K562 (cell line): ENCODE measurements around the gene KIR3DL1. TPM values are rescaled to one million over a fixed set of nuclear protein-coding genes. Genes with fewer than 3 reads are reported as not detected.

Experiments
- ATAC-seq: fragments of 200-7000 bp; cut with Tn5 transposase; 3 replicates; pipeline ENCODE4 v1.9.1; 2020; ENCODE audit warnings: moderate library complexity
- BruUV-seq: library from RNA; stranded (reverse); fragments of 400-500 nt; replicated peaks from 2 replicates; lab custom pipeline; 2021; lab: Mats Ljungman, UMichigan
- CTCF ChIA-PET: fragments of 300-600 bp; formaldehyde crosslinking; extraction: SDS; loops from one replicate; lab custom pipeline; 2021; ENCODE audit warnings: low intra/inter-chr PET ratio; lab: Yijun Ruan, JAX
- POLR2A ChIA-PET: fragments of 300-600, 350-650 bp; sonication (Branson Sonifier 250); formaldehyde crosslinking; extraction: SDS; loops from one replicate; lab custom pipeline; 2021; ENCODE audit warnings: antibody characterized with exemption, inconsistent platforms; lab: Yijun Ruan, JAX
- DNase-seq, 4 experiments: peaks; one replicate each; pipeline versions ENCODE4 v3.0.0 to v3.0.0-alpha.2; 2011 to 2018; ENCODE audit warnings: low spot score in 3 of 4, mixed read lengths in 3 of 4; ENCODE audit errors: extremely low read depth in 1 of 4
- FAIRE-seq: peaks from 2 replicates; lab custom pipeline; 2011; peaks lifted over from hg19 to GRCh38; lab: Jason Lieb, UNC
- H2AFZ ChIP-seq: 2 replicates; pipeline ENCODE4 v1.6.0; 2011; ENCODE audit warnings: low read depth, low read length, control low read depth, inconsistent platforms
- H3K27ac ChIP-seq: fragments of 200-600 bp; 3 replicates; pipeline ENCODE4 v1.8.0; 2011; ENCODE audit warnings: low read depth, mild to moderate bottlenecking, control low read depth, inconsistent platforms, low read length, moderate library complexity, mixed read lengths; ENCODE audit errors: extremely low read depth
- H3K27me3 ChIP-seq, 2 experiments: fragments of 300-600 bp in 1 of 2; 2 replicates in 1 of 2; 3 replicates in 1 of 2; pipeline versions ENCODE4 v1.6.0 to v1.8.0; 2011; ENCODE audit warnings: inconsistent platforms in 2 of 2, low read length in 2 of 2, mild to moderate bottlenecking in 1 of 2, mixed read lengths in 1 of 2, moderate library complexity in 1 of 2; ENCODE audit not compliant: control insufficient read depth in 2 of 2, insufficient read depth in 2 of 2
- H3K36me3 ChIP-seq: fragments of 300-600 bp; 3 replicates; pipeline ENCODE4 v1.8.0; 2011; ENCODE audit warnings: mild to moderate bottlenecking, low read length, inconsistent platforms; ENCODE audit not compliant: control insufficient read depth, insufficient read depth
- H3K4me1 ChIP-seq, 2 experiments: fragments of 200-600 bp in 1 of 2; replicated peaks in 1 of 2; 2 replicates in 1 of 2; 3 replicates in 1 of 2; pipeline versions ENCODE4 v1.5.1 to v1.8.0; 2011; ENCODE audit warnings: inconsistent platforms in 2 of 2, low read length in 2 of 2, mild to moderate bottlenecking in 1 of 2, mixed read lengths in 1 of 2, moderate library complexity in 1 of 2; ENCODE audit not compliant: control insufficient read depth in 2 of 2, insufficient read depth in 2 of 2
- H3K4me2 ChIP-seq: 2 replicates; pipeline ENCODE4 v1.6.1; 2011; ENCODE audit warnings: low read length, control low read depth, inconsistent platforms, mixed read lengths; ENCODE audit not compliant: insufficient read depth
- H3K4me3 ChIP-seq: fragments of 200-600 bp; sonication (generic), shearing (Covaris generic); 2 replicates; pipeline ENCODE4 v1.5.1; 2016; ENCODE audit warnings: control low read depth, inconsistent platforms
- H3K79me2 ChIP-seq: fragments of 200-600 bp; 3 replicates; pipeline ENCODE4 v1.8.0; 2011; ENCODE audit warnings: low read length, inconsistent platforms; ENCODE audit not compliant: control insufficient read depth, insufficient read depth
- H3K9ac ChIP-seq, 2 experiments: 2 replicates each; pipeline versions ENCODE4 v1.6.0 to v1.6.1; 2011; ENCODE audit warnings: low read depth in 2 of 2, low read length in 2 of 2, control low read depth in 1 of 2, inconsistent platforms in 1 of 2, mild to moderate bottlenecking in 1 of 2, mixed read lengths in 1 of 2; ENCODE audit not compliant: insufficient read depth in 1 of 2
- H3K9me1 ChIP-seq: one replicate; pipeline ENCODE4 v1.6.0; 2011; ENCODE audit warnings: inconsistent platforms, mild to moderate bottlenecking, low read length, moderate library complexity; ENCODE audit not compliant: control insufficient read depth, insufficient read depth
- H3K9me3 ChIP-seq: replicated peaks from 2 replicates; pipeline ENCODE4 v1.5.1; 2011; ENCODE audit warnings: low read depth, low read length, inconsistent platforms; ENCODE audit not compliant: control insufficient read depth, insufficient read depth
- H4K20me1 ChIP-seq: replicated peaks from 2 replicates; pipeline ENCODE4 v1.6.1; 2011; ENCODE audit warnings: low read length, inconsistent platforms, mixed read lengths; ENCODE audit not compliant: control insufficient read depth, insufficient read depth
- ZNF384 ChIP-seq: IDR thresholded peaks from 2 replicates; pipeline ENCODE4 v1.6.1; 2012; ENCODE audit warnings: low read depth, low read length, improper control_type of control experiment
- WGBS: fragments of 100-300 bp; shearing (Covaris generic); methylation state at CpG from one replicate; pipeline ENCODE4 v1.1.6; 2016; ENCODE audit warnings: low coverage, mixed read lengths; ENCODE audit not compliant: insufficient coverage; ENCODE audit errors: missing lambda C conversion rate; 5-methylcytosine and 5-hydroxymethylcytosine counted together
- in situ Hi-C: fragments of 300-500 bp; cut with MboI; formaldehyde crosslinking; loops from 4 replicates; pipeline ENCODE4 v1.15.0; 2018; ENCODE audit warnings: inconsistent platforms, mixed read lengths
- intact Hi-C: fragments of 100-400 bp; cut with micrococcal nuclease; formaldehyde crosslinking; loops from 2 replicates; pipeline ENCODE4 v1.14.2; 2022
- polyA plus RNA-seq, 8 experiments: library from polyadenylated mRNA; depleted of rRNA in 4 of 8; stranded (reverse) in 5 of 8; unstranded in 3 of 8; fragments of >200 nt; fragmentation: Nextera tagmentation in 2 of 8; fragmentation: Illumina TruSeq in 1 of 8; extraction: Ambion mirVana in 2 of 8; extraction: Trizol in 1 of 8; gene quantifications; 2 replicates each; pipeline versions ENCODE4 v1.2.1 to v1.2.3, GENCODE V29; 2011 to 2014; ENCODE audit warnings: inconsistent platforms in 1 of 8, missing spikeins in 1 of 8
- total RNA-seq, 7 experiments: library from RNA; depleted of rRNA in 6 of 7; stranded (reverse); fragments of >200 nt in 6 of 7; fragmentation: Illumina TruSeq in 2 of 7; extraction: Trizol in 2 of 7; gene quantifications; 2 replicates each; pipeline versions ENCODE4 v1.2.1 to v1.2.3, GENCODE V29; 2011 to 2021; ENCODE audit warnings: low replicate concordance in 1 of 7
- TF ChIP-seq, protein P1 (sequence below): fragments of 450-650 bp; IDR thresholded peaks from 2 replicates; pipeline ENCODE4 v1.6.1; 2018; ENCODE audit not compliant: partially characterized antibody

KIR3DL1 gene
- total and polyA plus RNA-seq, 9 of the 15 experiments (the other 6 are each of a cell fraction or from before 2014, with no cell fraction given), result not detected

DNA sequence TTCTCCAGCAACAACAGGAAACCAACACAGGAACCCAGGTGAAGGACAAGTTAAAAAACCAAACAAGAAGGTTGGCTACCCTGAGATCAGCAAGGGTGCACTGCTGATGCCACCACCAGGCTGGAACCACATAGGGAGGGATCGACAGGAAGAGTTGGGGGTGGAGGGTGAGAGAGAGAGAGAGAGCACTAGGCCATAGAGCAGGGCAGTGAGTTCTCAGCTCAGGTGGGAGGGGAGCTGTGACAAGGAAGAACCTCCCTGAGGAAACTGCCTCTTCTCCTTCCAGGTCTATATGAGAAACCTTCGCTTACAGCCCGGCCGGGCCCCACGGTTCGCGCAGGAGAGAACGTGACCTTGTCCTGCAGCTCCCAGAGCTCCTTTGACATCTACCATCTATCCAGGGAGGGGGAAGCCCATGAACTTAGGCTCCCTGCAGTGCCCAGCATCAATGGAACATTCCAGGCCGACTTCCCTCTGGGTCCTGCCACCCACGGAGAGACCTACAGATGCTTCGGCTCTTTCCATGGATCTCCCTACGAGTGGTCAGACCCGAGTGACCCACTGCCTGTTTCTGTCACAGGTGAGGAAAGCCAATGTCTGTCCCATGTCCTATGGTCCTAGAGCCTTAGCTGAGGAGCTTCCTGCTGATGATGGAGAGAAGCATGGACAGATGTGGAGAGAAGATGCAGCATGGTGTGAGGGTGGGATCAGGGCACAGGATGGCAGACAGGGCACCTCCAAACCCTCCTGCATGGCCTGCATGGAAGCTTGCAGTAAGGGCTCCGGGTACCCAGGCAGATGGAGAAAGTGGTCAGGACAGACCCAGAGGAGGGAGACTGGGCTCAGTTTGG lies 10.4 kb upstream of the KIR3DL1 start:
- no peaks in the 10 kb centered on the region for H3K79me2 ChIP-seq
- H3K27me3 ChIP-seq, result peaks cover 5 to 59% of the 10 kb centered on the region in 2 experiments; a peak in 4 of 5 replicates
- WGBS, result 1% methylated on average over 8 of the region's 14 CpGs
- 0 out of 2 replicates have a peak, but pooled peaks cover 2% of the 10 kb centered on the region for H4K20me1 ChIP-seq
- H3K9ac ChIP-seq, result no peak overlapping the region
- H3K9me1 ChIP-seq, result no peaks in the 10 kb centered on the region
- in situ Hi-C loops (no loop called here), intact Hi-C loops (no loop called here)
- no peak overlapping the region for H3K4me3 ChIP-seq
- H3K4me2 ChIP-seq, result no peak overlapping the region
- TF ChIP-seq, protein P1, sequence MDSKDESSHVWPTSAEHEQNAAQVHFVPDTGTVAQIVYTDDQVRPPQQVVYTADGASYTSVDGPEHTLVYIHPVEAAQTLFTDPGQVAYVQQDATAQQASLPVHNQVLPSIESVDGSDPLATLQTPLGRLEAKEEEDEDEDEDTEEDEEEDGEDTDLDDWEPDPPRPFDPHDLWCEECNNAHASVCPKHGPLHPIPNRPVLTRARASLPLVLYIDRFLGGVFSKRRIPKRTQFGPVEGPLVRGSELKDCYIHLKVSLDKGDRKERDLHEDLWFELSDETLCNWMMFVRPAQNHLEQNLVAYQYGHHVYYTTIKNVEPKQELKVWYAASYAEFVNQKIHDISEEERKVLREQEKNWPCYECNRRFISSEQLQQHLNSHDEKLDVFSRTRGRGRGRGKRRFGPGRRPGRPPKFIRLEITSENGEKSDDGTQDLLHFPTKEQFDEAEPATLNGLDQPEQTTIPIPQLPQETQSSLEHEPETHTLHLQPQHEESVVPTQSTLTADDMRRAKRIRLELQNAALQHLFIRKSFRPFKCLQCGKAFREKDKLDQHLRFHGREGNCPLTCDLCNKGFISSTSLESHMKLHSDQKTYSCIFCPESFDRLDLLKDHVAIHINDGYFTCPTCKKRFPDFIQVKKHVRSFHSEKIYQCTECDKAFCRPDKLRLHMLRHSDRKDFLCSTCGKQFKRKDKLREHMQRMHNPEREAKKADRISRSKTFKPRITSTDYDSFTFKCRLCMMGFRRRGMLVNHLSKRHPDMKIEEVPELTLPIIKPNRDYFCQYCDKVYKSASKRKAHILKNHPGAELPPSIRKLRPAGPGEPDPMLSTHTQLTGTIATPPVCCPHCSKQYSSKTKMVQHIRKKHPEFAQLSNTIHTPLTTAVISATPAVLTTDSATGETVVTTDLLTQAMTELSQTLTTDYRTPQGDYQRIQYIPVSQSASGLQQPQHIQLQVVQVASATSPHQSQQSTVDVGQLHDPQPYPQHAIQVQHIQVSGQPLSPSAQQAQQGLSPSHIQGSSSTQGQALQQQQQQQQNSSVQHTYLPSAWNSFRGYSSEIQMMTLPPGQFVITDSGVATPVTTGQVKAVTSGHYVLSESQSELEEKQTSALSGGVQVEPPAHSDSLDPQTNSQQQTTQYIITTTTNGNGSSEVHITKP, result peak; percentile 17
- no peak for TF ChIP-seq ZNF384
- no peak for FAIRE-seq
- no peaks in the 10 kb centered on the region for H3K36me3 ChIP-seq
- POLR2A ChIA-PET, result no interaction called here
- H2AFZ ChIP-seq, result no peak overlapping the region
- no peaks in the 10 kb centered on the region for H3K9me3 ChIP-seq
- H3K27ac ChIP-seq, result no peak overlapping the region
- CTCF ChIA-PET, result no interaction called here
- no peaks in the 10 kb centered on the region for H3K4me1 ChIP-seq
- no TSS peak for BruUV-seq
- no peak for ATAC-seq
- DNase-seq, result no peak
